IPS DF 4.7 (cell line): Measurements from ENCODE around the gene NAV3.
"Not testable (repeated sequence)": the region's sequence is repeated elsewhere in the genome, so short reads cannot be mapped to it uniquely, and the experiment has no call there.

Source experiments
- DNase-seq: peaks from one replicate; pipeline ENCODE4 v3.0.0-alpha.2; 2013; ENCODE audit warnings: low spot score; ENCODE audit errors: extremely low read depth

Gene NAV3

DNA sequence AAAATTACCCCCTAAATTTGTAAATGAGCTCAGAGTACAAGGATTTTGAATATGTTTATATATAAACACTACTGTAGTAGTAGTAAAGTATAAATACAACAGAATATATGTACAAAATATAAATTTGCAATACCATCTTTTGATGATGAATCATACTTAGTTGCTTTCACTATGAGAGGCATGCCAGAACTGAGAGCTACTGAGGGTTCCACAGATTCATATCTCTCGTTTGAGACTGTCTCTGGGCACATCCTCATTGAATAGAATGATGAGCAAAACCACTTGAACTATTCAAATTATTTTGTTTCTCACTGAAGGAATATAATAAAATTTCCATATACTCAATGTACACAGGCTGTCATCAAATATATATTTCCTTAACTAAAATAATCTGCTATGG lies 417.6 kb downstream of the NAV3 start:
- DNase-seq = no peak

DNA sequence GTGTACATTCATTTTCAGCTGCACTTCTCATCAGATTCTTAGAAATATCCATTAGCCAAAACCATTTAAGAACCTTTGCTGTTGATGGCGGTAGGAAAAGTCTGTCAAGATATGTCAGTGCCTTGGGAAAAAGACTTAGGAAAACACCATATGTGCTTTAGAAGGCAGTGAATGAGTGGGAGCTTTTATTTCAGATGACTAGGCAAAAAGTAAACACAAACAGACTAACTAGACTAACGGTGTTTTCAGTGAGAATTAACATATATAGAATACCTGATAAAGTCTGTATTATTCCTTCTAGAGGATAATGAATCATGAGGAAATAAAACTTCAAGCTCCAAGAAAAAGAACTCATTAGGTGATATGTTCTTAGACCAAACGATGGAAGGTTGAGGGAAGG lies 418.9 kb downstream of the NAV3 start:
- DNase-seq = no peak

DNA sequence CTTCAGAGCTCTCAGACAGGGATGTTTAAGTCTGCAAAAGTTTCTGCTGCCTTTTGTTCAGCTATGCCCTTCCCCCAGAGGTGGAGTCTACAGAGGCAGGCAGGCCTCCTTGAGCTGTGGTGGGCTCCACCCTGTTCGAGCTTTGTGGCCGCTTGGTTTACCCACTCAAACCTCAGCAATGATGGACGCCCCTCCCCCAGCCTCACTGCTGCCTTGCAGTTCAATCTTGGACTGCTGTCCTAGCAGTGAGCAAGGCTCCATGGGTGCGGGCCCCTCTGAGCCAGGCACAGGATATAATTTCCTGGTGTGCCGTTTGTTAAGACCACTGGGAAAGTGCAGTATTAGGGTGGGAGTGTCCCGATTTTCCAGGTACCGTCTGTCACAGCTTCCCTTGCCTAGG lies 427.0 kb downstream of the NAV3 start:
- DNase-seq = not testable (repeated sequence)

DNA sequence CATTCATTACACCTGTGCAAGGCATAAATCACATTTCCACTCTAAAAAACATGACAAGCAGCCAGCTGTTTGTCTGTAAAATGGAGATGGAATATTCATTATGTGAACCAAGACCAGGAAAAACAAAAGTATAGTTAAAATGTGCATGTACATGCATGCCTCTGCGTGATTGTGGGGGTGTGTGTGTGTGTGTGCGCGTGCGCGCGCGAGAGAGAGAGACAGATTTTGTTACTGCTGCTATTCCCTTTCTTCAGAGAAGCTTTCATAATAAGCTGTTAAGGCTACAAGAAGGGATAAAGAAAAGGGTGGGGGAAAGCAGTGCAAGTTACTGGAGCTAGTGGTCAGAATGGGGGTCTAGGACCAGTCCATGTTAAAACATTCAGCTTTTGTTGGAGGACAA lies 430.3 kb downstream of the NAV3 start:
- DNase-seq = no peak

DNA sequence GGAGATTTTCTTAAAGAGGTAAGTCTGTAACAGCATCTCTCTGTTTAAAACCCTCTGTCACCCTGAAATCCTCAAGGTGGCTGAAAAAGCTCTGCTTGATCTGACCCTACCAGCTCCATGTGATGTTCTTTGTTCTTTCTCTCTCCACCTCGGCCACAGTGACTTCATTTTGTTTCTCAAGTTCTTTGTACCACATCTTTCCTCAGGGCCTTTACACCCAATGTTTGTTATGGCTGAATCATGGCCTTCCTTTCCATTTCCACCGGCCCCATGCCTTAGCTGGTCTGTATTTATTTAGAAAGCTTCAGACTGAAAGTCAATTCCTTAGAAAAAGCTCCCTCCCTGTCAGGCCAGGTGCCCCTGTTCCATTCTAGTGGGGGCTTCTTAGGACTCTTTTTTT lies 431.2 kb downstream of the NAV3 start:
- DNase-seq = no peak
